GM12878 (cell line): ENCODE results near the gene DNAJC6. TPM values are rescaled to one million over a fixed set of nuclear protein-coding genes. Genes with fewer than 3 reads are reported as not detected.

Experiments used
- ATAC-seq: fragments of 200-7000 bp; cut with Tn5 transposase; 3 replicates; pipeline ENCODE4 v1.9.1; 2020; ENCODE audit warnings: mild to moderate bottlenecking, moderate library complexity
- BruUV-seq: library from RNA; stranded (reverse); fragments of 400-500 nt; replicated peaks from 2 replicates; lab custom pipeline; 2021; lab: Mats Ljungman, UMichigan
- CTCF ChIA-PET: fragments of 300-600 bp; sonication (Branson Sonifier 250); formaldehyde crosslinking; extraction: SDS; loops from one replicate; lab custom pipeline; 2021; ENCODE audit warnings: inconsistent platforms; lab: Yijun Ruan, JAX
- POLR2A ChIA-PET: fragments of 350-600 bp; formaldehyde crosslinking; extraction: SDS; loops from one replicate; lab custom pipeline; 2021; ENCODE audit warnings: inconsistent platforms; lab: Charles Lee
- RAD21 ChIA-PET: fragments of 300-600 bp; sonication (Branson Sonifier 250); formaldehyde crosslinking; loops from one replicate; lab custom pipeline; 2023; ENCODE audit warnings: antibody characterized with exemption; ENCODE audit not compliant: unreplicated experiment; lab: Charles Lee
- SMC1A ChIA-PET: fragments of 300-600 bp; sonication (Branson Sonifier 250); formaldehyde crosslinking; loops from one replicate; lab custom pipeline; 2023; ENCODE audit not compliant: unreplicated experiment, uncharacterized antibody; lab: Charles Lee
- DNase-seq: peaks from one replicate; pipeline ENCODE4 v3.0.0-alpha.2; 2011; ENCODE audit warnings: low read depth, low spot score
- FAIRE-seq: peaks from 3 replicates; lab custom pipeline; 2011; peaks lifted over from hg19 to GRCh38; lab: Jason Lieb, UNC
- H2AFZ ChIP-seq: 2 replicates; pipeline ENCODE4 v1.6.0; 2011; ENCODE audit warnings: low read depth, low read length, control low read depth; ENCODE audit not compliant: control insufficient read depth
- H3K27ac ChIP-seq: 2 replicates; pipeline ENCODE4 v1.5.1; 2011; ENCODE audit warnings: control low read depth; ENCODE audit not compliant: control insufficient read depth, insufficient read depth
- H3K27me3 ChIP-seq, 2 experiments: replicated peaks in 1 of 2; 2 replicates each; pipeline versions ENCODE4 v1.6.0 to v1.6.1; 2011; ENCODE audit warnings: low read length in 1 of 2; ENCODE audit not compliant: control insufficient read depth in 2 of 2, insufficient read depth in 2 of 2
- H3K36me3 ChIP-seq, 2 experiments: 2 replicates each; pipeline ENCODE4 v1.5.1; 2011; ENCODE audit warnings: low read length in 1 of 2; ENCODE audit not compliant: control insufficient read depth in 2 of 2, insufficient read depth in 2 of 2
- H3K4me1 ChIP-seq: 2 replicates; pipeline ENCODE4 v1.6.1; 2011; ENCODE audit warnings: mild to moderate bottlenecking, low read length, moderate library complexity, mixed read lengths; ENCODE audit not compliant: control insufficient read depth, insufficient read depth
- H3K4me2 ChIP-seq: 2 replicates; pipeline ENCODE4 v1.6.0; 2011; ENCODE audit warnings: control low read depth; ENCODE audit not compliant: control insufficient read depth, insufficient read depth
- H3K4me3 ChIP-seq: fragments of 200-600 bp; sonication (generic); 2 replicates; pipeline ENCODE4 v1.5.1; 2016
- H3K79me2 ChIP-seq: 2 replicates; pipeline ENCODE4 v1.6.0; 2011; ENCODE audit warnings: low read length; ENCODE audit not compliant: control insufficient read depth, insufficient read depth
- H3K9ac ChIP-seq: 2 replicates; pipeline ENCODE4 v1.8.0; 2011; ENCODE audit warnings: low read length, control low read depth, mixed read lengths; ENCODE audit not compliant: control insufficient read depth, insufficient read depth
- H3K9me3 ChIP-seq: replicated peaks from 3 replicates; pipeline ENCODE4 v1.5.1; 2011; ENCODE audit warnings: mild to moderate bottlenecking, low read length; ENCODE audit not compliant: control insufficient read depth, insufficient read depth
- H4K20me1 ChIP-seq: 2 replicates; pipeline ENCODE4 v1.6.0; 2011; ENCODE audit not compliant: control insufficient read depth, insufficient read depth
- BHLHE40 ChIP-seq, 2 experiments: fragments of 450-650 bp in 1 of 2; IDR thresholded peaks; 2 replicates each; pipeline ENCODE4 v1.6.1; 2011 to 2017; ENCODE audit warnings: low read depth in 2 of 2, borderline replicate concordance in 1 of 2, improper control_type of control experiment in 1 of 2, low read length in 1 of 2, mild to moderate bottlenecking in 1 of 2
- BMI1 ChIP-seq: fragments of 450-650 bp; IDR thresholded peaks from 2 replicates; pipeline ENCODE4 v1.6.1; 2016; ENCODE audit warnings: mild to moderate bottlenecking, moderate library complexity, borderline replicate concordance
- HCFC1 ChIP-seq: fragments of 150-350 bp; IDR thresholded peaks from 2 replicates; pipeline ENCODE4 v1.6.1; 2014; ENCODE audit warnings: low read length
- HDAC6 ChIP-seq: fragments of 200-600 bp; sonication (generic); IDR thresholded peaks from one replicate; pipeline ENCODE4 v1.8.0; 2017; ENCODE audit warnings: antibody characterized with exemption; ENCODE audit not compliant: unreplicated experiment
- HDGF ChIP-seq: fragments of 450-650 bp; IDR thresholded peaks from 2 replicates; pipeline ENCODE4 v1.6.1; 2016; ENCODE audit warnings: antibody characterized with exemption
- IKZF2 ChIP-seq, 2 experiments: fragments of 450-650 bp; IDR thresholded peaks; 2 replicates each; pipeline ENCODE4 v1.6.1; 2017; ENCODE audit warnings: mild to moderate bottlenecking in 2 of 2, moderate library complexity in 2 of 2
- IRF5 ChIP-seq: fragments of 450-650 bp; IDR thresholded peaks from 2 replicates; pipeline ENCODE4 v1.6.1; 2017; ENCODE audit warnings: borderline replicate concordance
- JUNB ChIP-seq: IDR thresholded peaks from 2 replicates; pipeline ENCODE4 v1.6.1; 2016; ENCODE audit warnings: antibody characterized with exemption, mild to moderate bottlenecking
- NR2C1 ChIP-seq: fragments of 450-650 bp; IDR thresholded peaks from 2 replicates; pipeline ENCODE4 v1.6.1; 2017; ENCODE audit warnings: antibody characterized with exemption, mild to moderate bottlenecking, moderate library complexity
- PAX8 ChIP-seq: fragments of 450-650 bp; IDR thresholded peaks from 2 replicates; pipeline ENCODE4 v1.6.1; 2017; ENCODE audit warnings: mild to moderate bottlenecking, moderate library complexity
- POLR2AphosphoS5 ChIP-seq: IDR thresholded peaks from 2 replicates; pipeline ENCODE4 v1.6.1; 2011; ENCODE audit warnings: mild to moderate bottlenecking, low read length, inconsistent platforms
- STAT1 ChIP-seq: fragments of 450-650 bp; conservative IDR thresholded peaks from 2 replicates; pipeline ENCODE4 v1.6.1; 2014; ENCODE audit warnings: antibody characterized with exemption, mild to moderate bottlenecking
- TARDBP ChIP-seq: IDR thresholded peaks from 2 replicates; pipeline ENCODE4 v1.6.1; 2016; ENCODE audit warnings: borderline replicate concordance
- ZSCAN29 ChIP-seq: fragments of 450-650 bp; IDR thresholded peaks from 2 replicates; pipeline ENCODE4 v1.6.1; 2017; ENCODE audit warnings: mild to moderate bottlenecking, moderate library complexity
- WGBS: methylation state at CpG from one replicate; pipeline ENCODE4 v1.1.6; 2016; ENCODE audit warnings: low lambda C conversion rate; ENCODE audit not compliant: insufficient replicate concordance, insufficient coverage; ENCODE audit errors: missing lambda C conversion rate; 5-methylcytosine and 5-hydroxymethylcytosine counted together
- in situ Hi-C: fragments of 300-500 bp; cut with MboI; formaldehyde crosslinking; loops from 9 replicates; pipeline ENCODE4 v1.14.3; 2018; ENCODE audit warnings: mixed read lengths
- intact Hi-C: fragments of 100-400 bp; cut with micrococcal nuclease; formaldehyde crosslinking; loops from one replicate; pipeline ENCODE4 v1.14.2; 2022; ENCODE audit not compliant: unreplicated experiment
- polyA plus RNA-seq, 11 experiments: library from polyadenylated mRNA; depleted of rRNA in 4 of 11; unstranded in 6 of 11; stranded (reverse) in 5 of 11; fragments of >200 nt; fragmentation: Nextera tagmentation in 4 of 11; fragmentation: Illumina TruSeq in 1 of 11; extraction: Ambion mirVana in 4 of 11; extraction: Trizol in 1 of 11; gene quantifications; 1 replicate in 1 of 11; 2 replicates in 10 of 11; pipeline versions ENCODE4 v1.2.1 to v1.2.3, GENCODE V29; 2011 to 2016; ENCODE audit warnings: inconsistent platforms in 2 of 11, missing spikeins in 2 of 11, low read depth in 1 of 11
- total RNA-seq, 4 experiments: library from RNA; depleted of rRNA in 3 of 4; stranded (reverse); fragments of >200 nt in 3 of 4; fragmentation: Illumina TruSeq in 1 of 4; extraction: Trizol in 1 of 4; gene quantifications; 2 replicates each; pipeline versions ENCODE4 v1.2.1 to v1.2.3, GENCODE V29; 2013 to 2021

DNAJC6 gene
- total and polyA plus RNA-seq, 10 of the 15 experiments (the other 5 are each of a cell fraction or from before 2014, with no cell fraction given), result 0.08 to 4.3 (median 2.7) TPM

- Histone ChIP-seq H3K27me3 (no peaks in the 10 kb centered on the region), H3K4me3 (no peak overlapping the region), H3K27ac (no peak overlapping the region), H4K20me1 (no peaks in the 10 kb centered on the region; the same call in 1 of the 2 replicates), H3K36me3 (no peaks in the 10 kb centered on the region), H3K9me3 (no peaks in the 10 kb centered on the region), H3K79me2 (no peaks in the 10 kb centered on the region), H3K9ac (no peak overlapping the region), H2AFZ (no peak overlapping the region), H3K4me1 (no peaks in the 10 kb centered on the region), H3K4me2 (no peak overlapping the region)
- ATAC-seq (no peak), DNase-seq (no peak), FAIRE-seq (no peak)
- CTCF ChIA-PET, result no interaction called here
- 49% methylated on average over 4 of the region's 4 CpGs for WGBS
- SMC1A ChIA-PET, result interaction anchor here (0.6 kb wide), 1 partner anchor 430 kb away, joined by 3 read pairs; no protein-coding TSS in a partner anchor
- intact Hi-C loops, result no loop called here
- in situ Hi-C loops, result no loop called here
- TF ChIP-seq IRF5, result no peak
- TF ChIP-seq HDAC6, result no peak
- TF ChIP-seq HCFC1, result no peak
- TF ChIP-seq IKZF2 (IDR thresholded peaks at IDR 0.05), result no peak
- no peak for TF ChIP-seq POLR2AphosphoS5
- BruUV-seq, result no TSS peak
- RAD21 ChIA-PET, result interaction anchor here (1.0 to 2.3 kb wide), 2 partner anchors 8 to 47 kb away, joined by 3 to 7 read pairs; partner anchors contain the start of genes LEPR and LEPROT
- POLR2A ChIA-PET, result no interaction called here
These were observed 103.1 kb downstream of the DNAJC6 start for GRCh38 chr1:65412256-65412983.

- in situ Hi-C loops, result no loop called here
- ATAC-seq (no peak), FAIRE-seq (no peak), DNase-seq (no peak)
- Histone ChIP-seq H3K9me3 (no peaks in the 10 kb centered on the region), H3K4me3 (no peak overlapping the region), H3K4me2 (no peak overlapping the region), H2AFZ (no peak overlapping the region), H3K27ac (no peak overlapping the region), H3K79me2 (no peaks in the 10 kb centered on the region), H3K4me1 (no peaks in the 10 kb centered on the region), H4K20me1 (no peaks in the 10 kb centered on the region; the same call in 1 of the 2 replicates), H3K36me3 (no peaks in the 10 kb centered on the region), H3K27me3 (no peaks in the 10 kb centered on the region), H3K9ac (no peak overlapping the region)
- RAD21 ChIA-PET, result no interaction called here
- CTCF ChIA-PET, result no interaction called here
- SMC1A ChIA-PET, result interaction anchor here (0.6 kb wide), 1 partner anchor 430 kb away, joined by 3 read pairs; no protein-coding TSS in a partner anchor
- TF ChIP-seq NR2C1, result no peak
- TF ChIP-seq PAX8, result no peak
- no peak for TF ChIP-seq BHLHE40 (IDR thresholded peaks at IDR 0.05; ENCODE audit: borderline replicate concordance in 1 of 2, low read depth in 2 of 2, low read length in 1 of 2)
- no peak for TF ChIP-seq HDGF
- no peak for TF ChIP-seq POLR2AphosphoS5
- TF ChIP-seq ZSCAN29, result no peak
- TF ChIP-seq BMI1, result no peak
- TF ChIP-seq TARDBP, result no peak
- TF ChIP-seq HCFC1, result no peak
- no peak for TF ChIP-seq STAT1
- no peak for TF ChIP-seq JUNB
- 69% methylated on average over 3 of the region's 3 CpGs for WGBS
- POLR2A ChIA-PET, result no interaction called here
- intact Hi-C loops, result no loop called here
- BruUV-seq, result no TSS peak
These were observed 103.6 kb downstream of the DNAJC6 start for GRCh38 chr1:65412984-65413375.
